ENCODE results near the gene LAIR2. TPM values are rescaled to one million over a fixed set of nuclear protein-coding genes. Genes with fewer than 3 reads are reported as not detected.
"Not testable (repeated sequence)": the region's sequence is repeated elsewhere in the genome, so short reads cannot be mapped to it uniquely, and the experiment has no call there.

Gene LAIR2
- total and polyA plus RNA-seq, 7 experiments from 2014 or later, result 0.85 to 12.8 (median 2.8) TPM; not detected in 1

- Mint-ChIP-seq H3K4me1 (peaks cover 0 to 27% (median 4%) of the 10 kb centered on the region in 7 donors), H3K27me3 (peaks cover 7 to 22% (median 18%) of the 10 kb centered on the region in 5 donors)
- H3K27ac ChIP-seq (ENCODE audit: low read depth, low read length); H3K36me3 Mint-ChIP-seq; H3K4me3 Mint-ChIP-seq; H3K9me3 ChIP-seq (ENCODE audit: control insufficient read depth in 2 of 3, low read length in 3 of 3); H3K9me3 Mint-ChIP-seq; H3K4me3 ChIP-seq (ENCODE audit: low read length); H3K27me3 ChIP-seq (ENCODE audit: control insufficient read depth in 2 of 2, insufficient read depth in 2 of 2, low read length in 2 of 2); H3K27ac Mint-ChIP-seq; ATAC-seq; DNase-seq; H3K36me3 ChIP-seq (ENCODE audit: control insufficient read depth in 2 of 3, insufficient read depth in 3 of 3, low read length in 3 of 3); POLR2A ChIA-PET: not testable (repeated sequence)
- H3K4me1 ChIP-seq (ENCODE audit: control insufficient read depth in 2 of 2, insufficient read depth in 2 of 2, low read length in 2 of 2), result peaks cover 0 to 15% of the 10 kb centered on the region in 2 donors
- intact Hi-C loops (cut with micrococcal nuclease), result loop anchor here (5.0 kb wide), 1 partner anchor 146 kb away; the partner anchor contains the start of gene LAIR1 (in 2 of the 2)
- CTCF ChIA-PET, result interaction anchor here (0.9 kb wide), 1 partner anchor 23 kb away, joined by 3 read pairs; no protein-coding TSS in a partner anchor
Measured at GRCh38 chr19:54508487-54508886, 5.9 kb downstream of the LAIR2 start.

- peaks cover 0 to 27% (median 4%) of the 10 kb centered on the region in 7 donors for H3K4me1 Mint-ChIP-seq
- ATAC-seq, result peak; percentile 77
- POLR2A ChIA-PET, result not testable (repeated sequence)
Measured at GRCh38 chr19:54509200-54509940, 6.7 kb downstream of the LAIR2 start.

GRCh38 chr19:54515156-54515555 is 12.5 kb downstream of the LAIR2 start:
- Mint-ChIP-seq H3K36me3 (peaks cover 0 to 4% (median 2%) of the 10 kb centered on the region in 5 donors), H3K27me3 (peaks cover 11 to 40% (median 22%) of the 10 kb centered on the region in 5 donors), H3K27ac (no peak overlapping the region), H3K4me3 (no peak overlapping the region), H3K9me3 (peaks cover 2 to 11% (median 6%) of the 10 kb centered on the region in 11 donors), H3K4me1 (peaks cover 2 to 21% (median 7%) of the 10 kb centered on the region in 7 donors)
- intact Hi-C loops (cut with micrococcal nuclease), result no loop called here
- Histone ChIP-seq H3K9me3 (ENCODE audit: control insufficient read depth in 2 of 3, low read length in 3 of 3) (no peaks in the 10 kb centered on the region), H3K36me3 (ENCODE audit: control insufficient read depth in 2 of 3, insufficient read depth in 3 of 3, low read length in 3 of 3) (no peaks in the 10 kb centered on the region), H3K4me3 (ENCODE audit: low read length) (no peak overlapping the region), H3K27ac (ENCODE audit: low read depth, low read length) (no peak overlapping the region), H3K4me1 (ENCODE audit: control insufficient read depth in 2 of 2, insufficient read depth in 2 of 2, low read length in 2 of 2) (peaks cover 0 to 3% of the 10 kb centered on the region in 2 donors), H3K27me3 (ENCODE audit: control insufficient read depth in 2 of 2, insufficient read depth in 2 of 2, low read length in 2 of 2) (no peaks in the 10 kb centered on the region)
- ChIA-PET POLR2A (no interaction called here), CTCF (no interaction called here)
- ATAC-seq (no peak), DNase-seq (no peak)

More at GRCh38 chr19:54509200-54509940, 6.7 kb downstream of the LAIR2 start:
- H3K9me3 Mint-ChIP-seq; H3K27ac ChIP-seq (ENCODE audit: low read depth, low read length); H3K36me3 ChIP-seq (ENCODE audit: control insufficient read depth in 2 of 3, insufficient read depth in 3 of 3, low read length in 3 of 3); DNase-seq; H3K27ac Mint-ChIP-seq; H3K9me3 ChIP-seq (ENCODE audit: control insufficient read depth in 2 of 3, low read length in 3 of 3); H3K27me3 ChIP-seq (ENCODE audit: control insufficient read depth in 2 of 2, insufficient read depth in 2 of 2, low read length in 2 of 2); H3K36me3 Mint-ChIP-seq; H3K4me3 Mint-ChIP-seq; H3K4me3 ChIP-seq (ENCODE audit: low read length): not testable (repeated sequence)
- H3K27me3 Mint-ChIP-seq, result peaks cover 7 to 22% (median 21%) of the 10 kb centered on the region in 5 donors
- CTCF ChIA-PET, result interaction anchor here (0.6 kb wide), 1 partner anchor 28 kb away, joined by 4 read pairs; no protein-coding TSS in a partner anchor
- intact Hi-C loops (cut with micrococcal nuclease), result loop anchor here (5.0 kb wide), 1 partner anchor 147 kb away; the partner anchor contains the start of gene LAIR1 (in 2 of the 2)
- peaks cover 0 to 15% of the 10 kb centered on the region in 2 donors for H3K4me1 ChIP-seq (ENCODE audit: control insufficient read depth in 2 of 2, insufficient read depth in 2 of 2, low read length in 2 of 2)

GRCh38 chr19:54517483-54517882 is 14.9 kb downstream of the LAIR2 start:
- no peaks in the 10 kb centered on the region for H3K9me3 ChIP-seq (ENCODE audit: control insufficient read depth in 2 of 3, low read length in 3 of 3)
- Mint-ChIP-seq H3K9me3 (peaks cover 2 to 11% (median 6%) of the 10 kb centered on the region in 11 donors), H3K4me1 (peaks cover 19 to 43% (median 28%) of the 10 kb centered on the region in 7 donors), H3K4me3 (peak overlapping the region in 1 of 10 donors; percentile 13), H3K27ac (no peak overlapping the region), H3K27me3 (peaks cover 11 to 51% (median 38%) of the 10 kb centered on the region in 5 donors), H3K36me3 (peaks cover 0 to 4% (median 2%) of the 10 kb centered on the region in 5 donors)
- H3K36me3 ChIP-seq (ENCODE audit: control insufficient read depth in 2 of 3, insufficient read depth in 3 of 3, low read length in 3 of 3), result no peaks in the 10 kb centered on the region
- intact Hi-C loops (cut with micrococcal nuclease), result no loop called here
- H3K27me3 ChIP-seq (ENCODE audit: control insufficient read depth in 2 of 2, insufficient read depth in 2 of 2, low read length in 2 of 2), result no peaks in the 10 kb centered on the region
- H3K4me3 ChIP-seq (ENCODE audit: low read length), result no peak overlapping the region
- ATAC-seq (peak; percentile 74), DNase-seq (peak; percentile 6 to 73 (median 36))
- POLR2A ChIA-PET, result no interaction called here
- CTCF ChIA-PET, result no interaction called here
- peaks cover 10 to 11% of the 10 kb centered on the region in 2 donors for H3K4me1 ChIP-seq (ENCODE audit: control insufficient read depth in 2 of 2, insufficient read depth in 2 of 2, low read length in 2 of 2)
- H3K27ac ChIP-seq (ENCODE audit: low read depth, low read length), result no peak overlapping the region

- H3K4me1 ChIP-seq (ENCODE audit: control insufficient read depth in 2 of 2, insufficient read depth in 2 of 2, low read length in 2 of 2), result peaks cover 13 to 16% of the 10 kb centered on the region in 2 donors
- H3K27ac ChIP-seq (ENCODE audit: low read depth, low read length), result no peak overlapping the region
- peaks cover 27 to 56% (median 39%) of the 10 kb centered on the region in 7 donors for H3K4me1 Mint-ChIP-seq
- H3K27me3 Mint-ChIP-seq, result peaks cover 11 to 40% (median 38%) of the 10 kb centered on the region in 5 donors
- ATAC-seq (no peak), DNase-seq (peak in 1 of 9 donors; percentile 45)
- H3K27me3 ChIP-seq (ENCODE audit: control insufficient read depth in 2 of 2, insufficient read depth in 2 of 2, low read length in 2 of 2), result no peaks in the 10 kb centered on the region
- CTCF ChIA-PET, result no interaction called here
- no peak overlapping the region for H3K4me3 ChIP-seq (ENCODE audit: low read length)
- H3K4me3 Mint-ChIP-seq, result peak overlapping the region in 2 of 10 donors; percentile 1 to 79
- intact Hi-C loops (cut with micrococcal nuclease), result no loop called here
- H3K36me3 ChIP-seq (ENCODE audit: control insufficient read depth in 2 of 3, insufficient read depth in 3 of 3, low read length in 3 of 3), result no peaks in the 10 kb centered on the region
- POLR2A ChIA-PET, result interaction anchor here (0.6 kb wide), 1 partner anchor 91 kb away, joined by 8 read pairs; no protein-coding TSS in a partner anchor
- peak overlapping the region in 2 of 9 donors; percentile 5 to 87 for H3K27ac Mint-ChIP-seq
- H3K36me3 Mint-ChIP-seq, result peaks cover 0 to 5% (median 4%) of the 10 kb centered on the region in 5 donors
- H3K9me3 ChIP-seq (ENCODE audit: control insufficient read depth in 2 of 3, low read length in 3 of 3), result no peaks in the 10 kb centered on the region
- peaks cover 2 to 11% (median 5%) of the 10 kb centered on the region in 11 donors for H3K9me3 Mint-ChIP-seq
Measured at GRCh38 chr19:54518844-54519243, 16.2 kb downstream of the LAIR2 start.

- no peaks in the 10 kb centered on the region for H3K27me3 ChIP-seq (ENCODE audit: control insufficient read depth in 2 of 2, insufficient read depth in 2 of 2, low read length in 2 of 2)
- no peak overlapping the region for H3K27ac ChIP-seq (ENCODE audit: low read depth, low read length)
- H3K36me3 ChIP-seq (ENCODE audit: control insufficient read depth in 2 of 3, insufficient read depth in 3 of 3, low read length in 3 of 3), result no peaks in the 10 kb centered on the region
- peaks cover 2 to 33% (median 24%) of the 10 kb centered on the region in 5 donors for H3K27me3 Mint-ChIP-seq
- peak overlapping the region in 3 of 9 donors; percentile 12 to 87 (median 26) for H3K27ac Mint-ChIP-seq
- no peak for ATAC-seq
- peaks cover 13 to 16% of the 10 kb centered on the region in 2 donors for H3K4me1 ChIP-seq (ENCODE audit: control insufficient read depth in 2 of 2, insufficient read depth in 2 of 2, low read length in 2 of 2)
- peak in 2 of 9 donors; percentile 1 to 36 for DNase-seq
- CTCF ChIA-PET, result no interaction called here
- H3K36me3 Mint-ChIP-seq, result peaks cover 0 to 7% (median 2%) of the 10 kb centered on the region in 5 donors
- POLR2A ChIA-PET, result no interaction called here
- H3K9me3 ChIP-seq (ENCODE audit: control insufficient read depth in 2 of 3, low read length in 3 of 3), result no peaks in the 10 kb centered on the region
- H3K4me1 Mint-ChIP-seq, result peaks cover 25 to 56% (median 39%) of the 10 kb centered on the region in 7 donors
- intact Hi-C loops (cut with micrococcal nuclease), result loop anchor here in 1 of 2 donors (1.0 kb wide), 1 partner anchor 11 kb away; no protein-coding TSS in a partner anchor
- H3K9me3 Mint-ChIP-seq, result peaks cover 0 to 7% (median 4%) of the 10 kb centered on the region in 11 donors
- peak overlapping the region; percentile 27 to 81 (median 67) for H3K4me3 Mint-ChIP-seq
- peak overlapping the region; percentile 2 for H3K4me3 ChIP-seq (ENCODE audit: low read length)
Measured at GRCh38 chr19:54521022-54521859, 18.6 kb downstream of the LAIR2 start.
